Thoracic aorta (tissue), 2 donors: ENCODE data around the gene ORM2. TPM values are rescaled to one million over a fixed set of nuclear protein-coding genes. Genes with fewer than 3 reads are reported as not detected.

Experiments
- ATAC-seq: fragments of 150-250 bp; one replicate; pipeline ENCODE4 v1.8.0; 2017; ENCODE audit warnings: low read depth; ENCODE audit not compliant: insufficient number of reproducible peaks, low FRiP score
- DNase-seq: peaks from one replicate; pipeline ENCODE4 v3.0.0-alpha.2; 2020; ENCODE audit warnings: low spot score
- H3K27ac ChIP-seq, 2 donors: fragments of 200-600 bp; sonication (generic); 1 replicate in 1 of 2; 2 replicates in 1 of 2; pipeline ENCODE4 v1.5.1; 2016; ENCODE audit warnings: mild to moderate bottlenecking in 2 of 2, moderate library complexity in 2 of 2
- H3K27me3 ChIP-seq: fragments of 200-600 bp; sonication (generic); replicated peaks from 2 replicates; pipeline ENCODE4 v1.6.0; 2016; ENCODE audit warnings: mild to moderate bottlenecking; ENCODE audit not compliant: insufficient read depth
- H3K36me3 ChIP-seq: fragments of 200-600 bp; sonication (generic); one replicate; pipeline ENCODE4 v1.5.1; 2016
- H3K4me1 ChIP-seq, 2 donors: fragments of 200-600 bp; sonication (generic); 1 replicate in 1 of 2; 2 replicates in 1 of 2; pipeline versions ENCODE4 v1.5.1 to v1.6.0; 2016; ENCODE audit warnings: low read depth in 2 of 2, mild to moderate bottlenecking in 1 of 2; ENCODE audit not compliant: control insufficient read depth in 1 of 2
- H3K4me3 ChIP-seq: fragments of 200-600 bp; sonication (generic); 2 replicates; pipeline ENCODE4 v1.5.1; 2016; ENCODE audit warnings: mild to moderate bottlenecking
- H3K9me3 ChIP-seq: fragments of 200-600 bp; sonication (generic); 2 replicates; pipeline ENCODE4 v1.5.1; 2016
- CTCF ChIP-seq: fragments of 200-600 bp; sonication (generic); IDR thresholded peaks from one replicate; pipeline ENCODE4 v1.5.1; 2019; ENCODE audit warnings: antibody characterized with exemption
- total RNA-seq, 2 donors: library from RNA; depleted of rRNA; stranded (reverse); fragments of >200 nt; gene quantifications; one replicate each; pipeline versions ENCODE4 v1.1.0 to v1.2.3, GENCODE V29; 2016

ORM2 gene
- total RNA-seq, 2 donors from 2014 or later, result not detected

- Histone ChIP-seq H3K4me1 (peaks cover 0 to 11% of the 10 kb centered on the region in 2 donors), H3K27ac (no peak overlapping the region), H3K9me3 (no peaks in the 10 kb centered on the region), H3K36me3 (peaks cover 30% of the 10 kb centered on the region), H3K4me3 (no peak overlapping the region), H3K27me3 (no peaks in the 10 kb centered on the region)
- ATAC-seq (no peak), DNase-seq (no peak)
- TF ChIP-seq CTCF, result no peak
Observed at GRCh38 chr9:114301798-114302565, 27.7 kb upstream of the ORM2 start.

GRCh38 chr9:114302727-114303126 lies 26.9 kb upstream of the ORM2 start:
- no peak for ATAC-seq
- Histone ChIP-seq H3K4me1 (peaks cover 0 to 11% of the 10 kb centered on the region in 2 donors), H3K9me3 (no peaks in the 10 kb centered on the region), H3K27ac (peak overlapping the region in 1 of 2 donors; percentile 41), H3K27me3 (no peaks in the 10 kb centered on the region), H3K36me3 (peaks cover 27% of the 10 kb centered on the region), H3K4me3 (no peak overlapping the region)
- no peak for TF ChIP-seq CTCF
- DNase-seq, result no peak

- no peak for TF ChIP-seq CTCF
- Histone ChIP-seq H3K36me3 (peaks cover 33% of the 10 kb centered on the region), H3K27ac (no peak overlapping the region), H3K4me1 (peaks cover 0 to 11% of the 10 kb centered on the region in 2 donors), H3K27me3 (no peaks in the 10 kb centered on the region), H3K9me3 (no peaks in the 10 kb centered on the region), H3K4me3 (no peak overlapping the region)
- ATAC-seq (no peak), DNase-seq (no peak)
Observed at GRCh38 chr9:114303571-114303970, 26.1 kb upstream of the ORM2 start.

- DNase-seq (no peak), ATAC-seq (no peak)
- Histone ChIP-seq H3K27me3 (no peaks in the 10 kb centered on the region), H3K9me3 (no peaks in the 10 kb centered on the region), H3K36me3 (peaks cover 36% of the 10 kb centered on the region), H3K4me1 (peaks cover 0 to 11% of the 10 kb centered on the region in 2 donors), H3K27ac (no peak overlapping the region), H3K4me3 (no peak overlapping the region)
- TF ChIP-seq CTCF, result no peak
Observed at GRCh38 chr9:114303977-114304376, 25.7 kb upstream of the ORM2 start.

GRCh38 chr9:114304416-114305188 lies 25.1 kb upstream of the ORM2 start:
- Histone ChIP-seq H3K36me3 (peaks cover 33% of the 10 kb centered on the region), H3K27me3 (no peaks in the 10 kb centered on the region), H3K4me1 (peaks cover 0 to 11% of the 10 kb centered on the region in 2 donors), H3K4me3 (no peak overlapping the region), H3K27ac (no peak overlapping the region), H3K9me3 (no peaks in the 10 kb centered on the region)
- DNase-seq (no peak), ATAC-seq (no peak)
- no peak for TF ChIP-seq CTCF
